GM21786 (cell line): ENCODE measurements around the gene PHACTR3.

Source experiments
- ATAC-seq: cut with Tn5 transposase; IDR thresholded peaks from one replicate; pipeline ENCODE4 v1.9.1; 2021; ENCODE audit not compliant: unreplicated experiment

The PHACTR3 gene

GRCh38 chr20:59588236-59588855, 16.0 kb upstream of the PHACTR3 start:
- no peak for ATAC-seq

- ATAC-seq, result no peak
Observed at GRCh38 chr20:59589086-59589684, 15.2 kb upstream of the PHACTR3 start.

DNA sequence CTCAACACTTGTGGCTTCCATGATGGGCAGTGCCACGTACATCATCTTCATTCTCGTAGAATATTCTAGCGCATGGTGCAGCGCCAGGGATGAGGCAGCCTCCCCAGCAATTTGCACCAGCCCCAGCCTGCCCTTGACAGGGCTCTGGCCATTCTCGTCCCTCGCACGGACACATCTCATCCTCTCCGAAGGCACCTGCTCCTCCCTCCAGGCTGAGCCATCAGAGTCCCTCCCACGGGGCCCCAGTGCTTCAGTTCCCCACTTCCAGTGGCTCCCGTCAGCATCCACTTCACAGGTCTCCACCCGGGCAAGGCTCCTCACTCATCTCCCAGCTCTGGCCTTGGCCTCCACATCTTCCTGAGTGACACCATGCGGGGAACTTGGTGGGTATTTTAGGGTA, 13.3 kb upstream of the PHACTR3 start:
- no peak for ATAC-seq

DNA sequence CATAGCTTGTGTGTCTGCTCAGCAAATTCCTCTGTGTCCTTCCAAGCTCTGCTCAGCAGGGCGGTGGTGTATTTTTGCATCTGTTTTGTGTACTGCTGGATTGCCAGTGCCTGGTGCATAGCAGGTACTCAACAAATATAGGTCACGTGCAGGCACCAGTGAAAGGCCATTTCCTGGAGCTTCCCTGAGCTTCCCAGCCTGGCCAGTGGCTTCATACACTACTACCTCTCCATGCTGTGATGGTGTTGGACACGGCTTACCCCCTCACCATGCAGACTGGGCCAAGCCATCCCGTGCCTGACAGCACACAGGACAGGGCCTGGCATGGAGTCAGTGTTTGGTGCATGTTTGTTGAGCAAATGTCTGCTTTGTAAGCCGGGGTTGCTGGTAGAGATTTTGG, 7.7 kb upstream of the PHACTR3 start:
- no peak for ATAC-seq

- no peak for ATAC-seq
Observed at GRCh38 chr20:59597240-59597639, 7.1 kb upstream of the PHACTR3 start.

DNA sequence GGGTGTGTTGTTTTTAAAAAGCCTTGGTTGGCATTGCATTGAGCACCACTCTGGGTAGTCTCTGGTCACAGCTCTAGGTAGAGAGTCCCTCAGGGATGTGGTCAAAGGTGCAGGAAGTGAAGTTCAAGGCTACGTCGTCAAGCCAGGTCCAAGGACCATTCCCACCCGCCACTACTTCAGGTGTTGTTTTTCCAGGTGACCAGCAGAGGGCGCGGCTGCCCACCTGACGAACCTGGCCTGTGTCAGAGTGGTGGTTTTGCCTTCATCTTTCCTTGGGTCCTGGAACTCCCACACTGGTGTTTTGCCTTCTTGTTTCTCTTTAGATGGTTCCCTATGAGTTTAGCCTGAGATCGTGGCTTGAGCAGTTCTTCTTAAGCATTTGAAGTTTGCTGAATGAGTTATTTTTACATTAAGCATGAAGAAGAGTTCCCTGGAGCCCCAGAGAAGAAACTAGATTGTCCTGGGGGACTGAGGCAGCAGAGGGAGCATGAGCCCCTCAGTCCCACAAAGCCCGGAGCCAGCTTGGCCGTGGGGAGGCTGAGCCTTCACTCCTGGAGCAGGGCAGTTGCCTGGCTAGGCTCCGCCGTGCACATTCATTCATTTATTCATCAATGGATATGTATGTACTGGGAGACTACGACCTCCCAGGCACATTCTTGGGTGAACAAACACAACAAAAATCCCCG, 5.6 kb upstream of the PHACTR3 start:
- ATAC-seq, result no peak

- no peak for ATAC-seq
Observed at GRCh38 chr20:59599941-59600340, 4.4 kb upstream of the PHACTR3 start.

- no peak for ATAC-seq
Observed at GRCh38 chr20:59600472-59600871, 3.9 kb upstream of the PHACTR3 start.

DNA sequence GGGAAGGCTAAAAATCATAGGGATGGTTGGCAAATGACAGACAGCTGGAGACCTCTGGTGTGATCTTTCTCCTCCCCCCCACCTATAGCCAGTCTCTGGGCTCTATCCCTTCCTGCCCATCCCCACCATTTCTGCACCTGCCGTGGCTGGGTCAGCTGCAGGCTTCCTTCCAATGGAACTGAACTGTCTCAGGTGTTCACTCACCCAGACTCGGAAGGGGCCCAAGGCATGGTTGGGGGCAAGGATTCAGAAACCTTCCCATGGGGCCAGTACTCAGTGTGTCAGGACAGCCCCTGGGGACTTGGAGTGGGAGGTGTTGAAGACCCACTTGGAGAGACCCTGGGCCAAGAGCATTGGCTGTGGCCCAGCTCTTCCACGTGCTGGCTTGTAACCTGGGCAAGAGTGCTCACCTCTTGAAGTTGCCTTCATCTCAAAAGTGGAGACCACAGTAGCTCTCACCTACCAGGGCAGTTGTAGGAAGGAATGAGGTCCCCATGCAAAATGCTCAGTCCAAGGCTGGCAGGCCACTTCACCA, 1.7 kb upstream of the PHACTR3 start:
- no peak for ATAC-seq

DNA sequence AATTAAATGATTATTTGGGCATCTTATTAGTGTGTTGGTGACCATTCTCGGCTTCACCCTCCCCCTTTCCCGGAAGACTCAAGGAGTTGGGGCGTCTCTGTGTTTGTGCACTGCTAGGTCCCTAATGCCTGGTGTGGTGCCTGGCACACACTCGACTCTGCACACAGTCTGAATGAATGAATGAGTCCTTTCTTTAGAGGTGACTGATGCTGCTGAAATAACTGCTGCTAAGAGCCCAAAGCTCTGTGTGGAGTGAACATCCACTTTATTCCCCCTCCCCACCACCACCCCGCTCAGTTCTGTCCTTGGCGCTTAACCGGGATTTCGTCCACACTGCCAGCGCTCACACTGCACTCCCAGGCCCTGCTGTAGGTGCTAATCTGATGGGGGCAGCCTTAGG, 1.2 kb upstream of the PHACTR3 start:
- no peak for ATAC-seq

DNA sequence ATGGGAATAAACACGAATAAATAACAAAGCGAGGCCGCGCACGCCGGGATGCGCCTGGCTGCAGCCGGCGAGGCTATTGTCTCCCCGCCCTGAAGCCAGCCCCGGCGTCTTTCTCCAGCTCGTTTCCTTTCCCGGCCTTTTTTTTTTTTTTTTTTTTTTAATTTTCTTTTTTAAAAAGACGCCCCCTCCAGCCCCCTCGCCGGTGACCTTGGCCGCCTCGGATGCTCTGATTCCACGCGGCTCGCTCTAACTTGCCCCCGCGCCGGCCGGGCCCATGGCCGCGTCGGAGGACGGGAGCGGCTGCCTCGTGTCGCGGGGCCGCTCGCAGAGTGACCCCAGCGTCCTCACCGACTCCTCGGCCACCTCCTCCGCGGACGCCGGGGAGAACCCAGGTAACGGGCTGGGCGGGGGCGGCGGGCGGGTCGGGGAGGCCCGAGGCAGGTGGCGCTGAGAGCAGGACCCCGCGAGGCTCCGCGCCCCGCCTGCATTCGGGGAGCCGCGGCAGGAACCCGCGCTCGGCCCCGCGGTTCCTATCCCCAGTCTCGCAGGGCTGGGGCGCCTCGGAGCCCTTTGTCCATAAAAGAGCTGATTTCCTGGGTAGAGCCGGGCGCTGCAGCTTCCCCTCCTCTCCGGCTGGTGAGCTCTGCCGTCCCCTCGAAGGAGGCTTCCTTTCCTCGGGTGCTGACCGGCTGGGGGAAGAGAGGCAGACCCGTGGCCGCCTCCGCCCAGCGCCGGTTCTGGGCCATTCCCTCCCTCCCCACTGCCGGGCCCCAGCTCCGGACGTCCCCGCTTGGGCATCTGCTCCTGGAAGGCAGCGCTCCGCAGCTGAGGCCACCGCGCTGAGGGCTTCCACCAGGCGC, 631 bp downstream of the PHACTR3 start:
- no peak for ATAC-seq

- ATAC-seq, result no peak
Observed at GRCh38 chr20:59605601-59606364, 1.4 kb downstream of the PHACTR3 start.

DNA sequence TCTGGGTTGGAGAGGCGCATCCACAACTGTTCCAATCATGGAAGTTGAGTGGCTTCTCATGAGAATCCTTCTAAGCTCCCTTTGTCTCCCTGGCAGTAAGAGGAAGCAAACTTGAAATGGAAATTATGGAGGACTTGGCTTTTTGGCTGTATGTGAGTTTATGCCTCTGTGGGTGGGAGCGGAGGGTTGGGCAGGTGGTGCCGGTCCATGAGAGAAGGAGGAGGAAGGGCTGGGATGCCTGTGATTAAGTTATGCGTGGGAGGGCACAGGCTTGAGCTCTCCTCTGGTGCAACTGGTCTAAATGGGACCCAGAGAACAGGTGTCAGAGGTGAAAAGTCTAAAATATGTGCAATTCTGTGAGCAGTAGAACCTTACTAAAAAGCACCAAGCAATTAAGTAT, 2.2 kb downstream of the PHACTR3 start:
- no peak for ATAC-seq

- no peak for ATAC-seq
Observed at GRCh38 chr20:59608396-59608795, 4.1 kb downstream of the PHACTR3 start.

- no peak for ATAC-seq
Observed at GRCh38 chr20:59608871-59609270, 4.5 kb downstream of the PHACTR3 start.

DNA sequence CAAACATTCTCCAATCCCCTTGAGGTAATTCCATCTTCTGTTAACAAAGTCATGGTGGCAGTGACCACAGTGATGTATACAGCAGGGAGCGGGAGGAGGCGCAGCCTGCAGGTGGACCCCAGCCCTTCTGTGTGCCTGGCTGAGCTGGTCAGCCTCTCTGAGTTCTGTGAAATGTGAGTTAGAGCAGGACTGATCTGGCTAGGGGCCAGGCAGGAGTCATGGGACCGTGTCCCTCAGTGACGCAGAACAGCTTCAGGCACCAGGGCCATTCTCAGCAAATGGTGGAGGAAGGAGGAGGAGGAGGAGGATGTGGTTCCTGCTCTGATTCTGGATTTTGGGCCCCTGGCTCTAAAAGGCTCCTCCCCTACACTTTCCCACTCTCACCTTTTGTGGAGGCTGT, 6.9 kb downstream of the PHACTR3 start:
- no peak for ATAC-seq

DNA sequence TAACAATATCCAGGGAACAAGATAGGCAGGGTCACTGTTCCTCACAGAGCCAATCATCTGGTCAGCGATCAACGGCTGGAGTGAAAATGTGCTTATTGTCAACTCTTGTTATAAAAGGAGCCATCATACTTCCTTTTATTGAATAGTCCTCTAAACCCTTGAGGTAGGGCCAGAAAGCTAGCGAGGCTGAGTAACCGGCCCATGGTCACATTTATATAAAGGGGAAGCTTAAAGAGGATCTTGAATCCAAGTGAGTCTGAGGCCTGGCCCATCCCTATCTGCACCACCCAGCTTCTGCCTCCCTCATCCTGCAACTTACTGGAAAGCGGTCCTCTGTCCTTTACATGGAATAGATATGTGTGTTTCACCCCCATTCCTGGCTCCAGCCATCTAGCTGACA, 9.5 kb downstream of the PHACTR3 start:
- ATAC-seq, result no peak

- ATAC-seq, result no peak
Observed at GRCh38 chr20:59614714-59615113, 10.4 kb downstream of the PHACTR3 start.

GRCh38 chr20:59616306-59616705, 12.0 kb downstream of the PHACTR3 start:
- ATAC-seq, result no peak

DNA sequence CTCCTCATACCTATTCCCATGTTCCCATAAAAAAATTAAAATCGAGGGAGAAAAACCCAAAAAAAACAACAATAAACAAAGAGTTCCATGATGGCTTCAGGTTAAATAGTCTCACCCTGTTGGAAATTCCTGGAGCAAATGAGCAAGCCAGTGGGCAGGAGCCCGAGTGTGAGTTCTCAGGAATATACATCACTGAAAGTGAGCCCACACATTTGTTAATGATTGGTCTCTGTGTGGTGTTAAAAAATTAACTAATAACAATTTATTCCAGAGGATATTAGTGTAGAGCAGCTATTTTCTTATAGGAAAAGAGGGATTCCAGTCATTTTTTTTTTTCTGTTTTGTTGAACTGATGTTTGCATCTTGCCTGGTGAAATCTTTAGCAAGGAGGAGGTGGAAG, 12.9 kb downstream of the PHACTR3 start:
- no peak for ATAC-seq

DNA sequence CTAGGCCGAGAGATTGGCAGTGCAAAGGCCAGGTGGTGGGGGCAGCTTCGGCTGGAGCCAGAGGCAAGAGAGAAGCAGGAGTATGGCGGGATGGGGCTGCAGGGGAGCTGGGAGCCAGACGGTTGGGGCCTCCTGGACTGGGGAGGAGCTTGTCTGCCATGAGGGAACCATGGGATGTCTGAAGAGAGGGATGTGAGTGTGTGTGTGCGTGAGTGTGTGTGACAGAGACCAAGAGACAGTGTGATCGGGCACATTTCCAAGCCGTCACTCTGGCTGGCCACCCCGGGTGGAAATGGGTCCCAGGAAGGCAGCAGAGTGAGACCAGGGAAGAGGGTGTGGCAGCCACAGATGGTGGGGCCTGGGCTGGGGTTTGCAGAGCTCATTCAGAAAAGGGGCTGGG, 13.8 kb downstream of the PHACTR3 start:
- no peak for ATAC-seq
